HepG2 (cell line): Measurements from ENCODE around the gene HAND1. TPM values are rescaled to one million over a fixed set of nuclear protein-coding genes. Genes with fewer than 3 reads are reported as not detected.

Experiments used
- ATAC-seq: fragments of 200-7000 bp; cut with Tn5 transposase; 3 replicates; pipeline ENCODE4 v1.9.1; 2020; ENCODE audit warnings: mild to moderate bottlenecking, moderate library complexity
- BruUV-seq: library from RNA; stranded (reverse); fragments of 400-500 nt; replicated peaks from 2 replicates; lab custom pipeline; 2021; lab: Mats Ljungman, UMichigan
- CTCF ChIA-PET: fragments of 300-600 bp; formaldehyde crosslinking; extraction: SDS; loops from one replicate; lab custom pipeline; 2021; ENCODE audit warnings: low total read pairs, inconsistent platforms, low intra/inter-chr PET ratio; lab: Yijun Ruan, JAX
- POLR2A ChIA-PET: fragments of 350-600 bp; sonication (Branson Sonifier 250); formaldehyde crosslinking; loops from one replicate; lab custom pipeline; 2020; ENCODE audit warnings: antibody characterized with exemption, inconsistent platforms; lab: Yijun Ruan, JAX
- DNase-seq: peaks from one replicate; pipeline ENCODE4 v3.0.0-alpha.2; 2015; ENCODE audit warnings: low spot score
- FAIRE-seq: peaks from 3 replicates; lab custom pipeline; 2011; peaks lifted over from hg19 to GRCh38; lab: Jason Lieb, UNC
- H2AFZ ChIP-seq: one replicate; pipeline ENCODE4 v1.6.1; 2011; ENCODE audit warnings: low read length, inconsistent platforms
- H3K27ac ChIP-seq: fragments of 300-600 bp; 3 replicates; pipeline ENCODE4 v1.8.0; 2011; ENCODE audit warnings: mixed run types, mild to moderate bottlenecking, mixed read lengths, low read length, inconsistent platforms; ENCODE audit not compliant: insufficient read depth; ENCODE audit errors: extremely low read length
- H3K27me3 ChIP-seq, 2 experiments: fragments of 200-600 bp in 1 of 2; 2 replicates in 1 of 2; 3 replicates in 1 of 2; pipeline versions ENCODE4 v1.6.0 to v1.8.0; 2011; ENCODE audit warnings: low read length in 2 of 2, mild to moderate bottlenecking in 2 of 2, moderate library complexity in 2 of 2, inconsistent platforms in 1 of 2; ENCODE audit not compliant: insufficient read depth in 2 of 2, control insufficient read depth in 1 of 2
- H3K36me3 ChIP-seq, 2 experiments: fragments of 200-600 bp in 1 of 2; replicated peaks in 1 of 2; 2 replicates in 1 of 2; 3 replicates in 1 of 2; pipeline versions ENCODE4 v1.5.1 to v1.8.0; 2011; ENCODE audit warnings: low read length in 2 of 2, inconsistent platforms in 1 of 2; ENCODE audit not compliant: insufficient read depth in 2 of 2, control insufficient read depth in 1 of 2
- H3K4me1 ChIP-seq: 2 replicates; pipeline ENCODE4 v1.5.1; 2012; ENCODE audit warnings: low read length, inconsistent platforms; ENCODE audit not compliant: insufficient read depth
- H3K4me2 ChIP-seq: 2 replicates; pipeline ENCODE4 v1.6.0; 2011; ENCODE audit warnings: low read depth, low read length, inconsistent platforms
- H3K4me3 ChIP-seq, 3 experiments: fragments of 200-600 bp in 1 of 3; sonication (generic), shearing (Covaris generic) in 1 of 3; replicated peaks in 1 of 3; 2 replicates each; pipeline ENCODE4 v1.5.1; 2011 to 2016; ENCODE audit warnings: low read length in 3 of 3, inconsistent platforms in 2 of 3, low read depth in 2 of 3, mild to moderate bottlenecking in 2 of 3, control low read depth in 1 of 3, mixed read lengths in 1 of 3; ENCODE audit not compliant: insufficient read depth in 1 of 3
- H3K79me2 ChIP-seq: one replicate; pipeline ENCODE4 v1.6.1; 2011; ENCODE audit warnings: low read length, inconsistent platforms; ENCODE audit not compliant: insufficient read depth
- H3K9ac ChIP-seq: 2 replicates; pipeline ENCODE4 v1.6.0; 2011; ENCODE audit warnings: mild to moderate bottlenecking, low read depth, low read length, inconsistent platforms; ENCODE audit not compliant: insufficient read depth
- H3K9me3 ChIP-seq: 2 replicates; pipeline ENCODE4 v1.5.1; 2012; ENCODE audit warnings: mild to moderate bottlenecking, low read length
- H4K20me1 ChIP-seq: 2 replicates; pipeline ENCODE4 v1.6.0; 2011; ENCODE audit warnings: inconsistent platforms, mild to moderate bottlenecking, low read length, moderate library complexity; ENCODE audit not compliant: insufficient read depth
- GATAD2A ChIP-seq: IDR thresholded peaks from 2 replicates; pipeline ENCODE4 v1.6.1; 2016
- HNF4A ChIP-seq: sonication (generic); formaldehyde crosslinking; IDR thresholded peaks from 2 replicates; pipeline ENCODE4 v1.4.0; 2020; ENCODE audit warnings: missing genetic modification reagents
- IRX3 ChIP-seq: sonication (generic); formaldehyde crosslinking; IDR thresholded peaks from 2 replicates; pipeline ENCODE4 v1.8.1; 2023; ENCODE audit warnings: mild to moderate bottlenecking, low read depth, missing genetic modification reagents, borderline replicate concordance
- RELA ChIP-seq: sonication (generic); formaldehyde crosslinking; IDR thresholded peaks from 2 replicates; pipeline ENCODE4 v1.4.0; 2020; ENCODE audit warnings: missing genetic modification reagents
- RXRB ChIP-seq: IDR thresholded peaks from 2 replicates; pipeline ENCODE4 v1.6.1; 2016; ENCODE audit warnings: borderline replicate concordance, missing genetic modification reagents, missing compliant biosample characterization
- SP1 ChIP-seq, 2 experiments: fragments of 450-650 bp in 1 of 2; sonication (generic) in 1 of 2; formaldehyde crosslinking in 1 of 2; IDR thresholded peaks; 2 replicates each; pipeline versions ENCODE4 v1.4.0 to v1.6.1; 2016 to 2020; ENCODE audit warnings: missing genetic modification reagents in 1 of 2
- ZBTB38 ChIP-seq: sonication (generic); formaldehyde crosslinking; IDR thresholded peaks from 2 replicates; pipeline ENCODE4 v1.5.1; 2020; ENCODE audit warnings: mild to moderate bottlenecking, missing genetic modification reagents
- ZNF20 ChIP-seq: sonication (generic); formaldehyde crosslinking; IDR thresholded peaks from 2 replicates; pipeline ENCODE4 v1.4.0; 2020; ENCODE audit warnings: mild to moderate bottlenecking, moderate library complexity, missing genetic modification reagents
- ZNF263 ChIP-seq: sonication (generic); formaldehyde crosslinking; IDR thresholded peaks from 2 replicates; pipeline ENCODE4 v1.4.0; 2020; ENCODE audit warnings: missing genetic modification reagents
- ZNF543 ChIP-seq: sonication (generic); formaldehyde crosslinking; IDR thresholded peaks from 2 replicates; pipeline ENCODE4 v1.4.0; 2020; ENCODE audit warnings: mild to moderate bottlenecking, missing genetic modification reagents
- WGBS: methylation state at CpG from one replicate; pipeline ENCODE4 v1.1.6; 2017; ENCODE audit warnings: low lambda C conversion rate; 5-methylcytosine and 5-hydroxymethylcytosine counted together
- in situ Hi-C: cut with HindIII; loops from 2 replicates; pipeline ENCODE4 v1.10.0; 2017; ENCODE audit warnings: low pct_unique_long_range_greater_than_20kb; ENCODE audit not compliant: extremely low pct_ligation_motif_present
- intact Hi-C: fragments of 100-400 bp; cut with micrococcal nuclease; formaldehyde crosslinking; loops from one replicate; pipeline ENCODE4 v1.10.0; 2022; ENCODE audit not compliant: unreplicated experiment
- polyA plus RNA-seq, 8 experiments: library from polyadenylated mRNA; depleted of rRNA in 3 of 8; stranded (reverse) in 7 of 8; unstranded in 1 of 8; fragments of >200 nt; fragmentation: Illumina TruSeq in 4 of 8; extraction: Trizol in 4 of 8; gene quantifications; 2 replicates each; pipeline versions ENCODE4 v1.2.1 to v1.2.3, GENCODE V29; 2011 to 2016; ENCODE audit warnings: low read depth in 4 of 8, missing spikeins in 1 of 8, mixed read lengths in 1 of 8; ENCODE audit not compliant: insufficient read depth in 1 of 8
- total RNA-seq, 5 experiments: library from RNA; depleted of rRNA; stranded (reverse); fragments of >200 nt; fragmentation: Illumina TruSeq; extraction: Trizol; gene quantifications; 2 replicates each; pipeline ENCODE4 v1.2.3, GENCODE V29; 2016; ENCODE audit warnings: low read depth in 1 of 5
- TF ChIP-seq, protein P1 (sequence below): sonication (generic); formaldehyde crosslinking; IDR thresholded peaks from 2 replicates; pipeline ENCODE4 v1.4.0; 2020; ENCODE audit warnings: mild to moderate bottlenecking, low read depth, missing genetic modification reagents
- TF ChIP-seq, protein P2 (sequence below): sonication (generic); formaldehyde crosslinking; IDR thresholded peaks from 2 replicates; pipeline ENCODE4 v1.5.1; 2020; ENCODE audit warnings: missing genetic modification reagents, mild to moderate bottlenecking, borderline replicate concordance
- TF ChIP-seq, protein P3 (sequence below): sonication (generic); formaldehyde crosslinking; IDR thresholded peaks from 2 replicates; pipeline ENCODE4 v1.5.0; 2020; ENCODE audit warnings: mild to moderate bottlenecking, missing genetic modification reagents, moderate library complexity
- TF ChIP-seq, protein P4 (sequence below): sonication (generic); formaldehyde crosslinking; IDR thresholded peaks from 2 replicates; pipeline ENCODE4 v1.5.0; 2020; ENCODE audit warnings: missing genetic modification reagents, mild to moderate bottlenecking, borderline replicate concordance
- TF ChIP-seq, protein P5 (sequence below): sonication (generic); formaldehyde crosslinking; IDR thresholded peaks from 2 replicates; pipeline ENCODE4 v1.4.0; 2020; ENCODE audit warnings: missing genetic modification reagents, low read depth, mild to moderate bottlenecking, borderline replicate concordance

Gene HAND1
- total and polyA plus RNA-seq, 2 of the 13 experiments (the other 11 are each of a cell fraction or from before 2014, with no cell fraction given) = not detected

DNA sequence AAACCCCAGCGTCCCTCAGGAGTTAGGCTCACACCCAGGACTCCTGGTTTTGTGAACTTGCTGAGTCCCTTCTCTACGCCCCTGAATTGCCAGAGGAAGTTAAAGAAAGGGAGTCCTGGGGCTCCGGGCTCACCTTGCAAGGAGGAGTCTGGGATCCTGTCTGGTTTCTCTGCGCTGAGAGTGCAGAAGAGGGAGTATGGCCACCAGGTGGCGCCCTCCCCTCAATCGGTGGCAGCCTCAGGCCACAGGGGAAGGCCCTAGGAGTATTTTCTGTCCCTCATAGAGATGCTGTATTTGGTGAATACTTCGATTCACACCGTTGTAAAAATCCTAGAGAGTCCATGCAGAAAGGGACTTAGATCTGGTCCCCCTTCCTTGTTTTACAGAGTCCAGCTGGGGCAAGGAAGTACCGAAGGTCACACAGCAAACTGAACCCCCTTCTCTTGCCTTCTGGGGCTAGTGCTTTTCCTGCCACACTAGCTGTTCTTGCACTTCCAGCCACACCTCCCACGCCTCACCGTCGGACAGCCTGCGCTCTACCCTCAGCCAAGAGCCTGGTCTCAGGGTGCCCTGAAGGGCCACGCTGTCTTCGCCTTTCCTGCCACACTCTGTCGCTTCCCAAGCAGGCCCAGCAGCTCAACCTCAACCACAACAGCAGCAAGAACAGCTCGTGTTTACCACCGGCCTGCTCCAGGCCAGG is 10.2 kb downstream of the HAND1 start:
- 0 out of 2 replicates have a peak overlapping the region, but pooled peaks have one; percentile 20 for H3K9ac ChIP-seq
- H3K27me3 ChIP-seq = peaks cover 2 to 29% of the 10 kb centered on the region in 2 experiments; a peak in 3 of 5 replicates
- ChIA-PET CTCF (interaction anchor here (0.8 to 2.6 kb wide), 3 partner anchors 46 to 173 kb away, joined by 3 to 32 read pairs (median 3); no protein-coding TSS in a partner anchor), POLR2A (no interaction called here)
- peaks cover 54% of the 10 kb centered on the region for H3K4me1 ChIP-seq
- H3K79me2 ChIP-seq = no peaks in the 10 kb centered on the region
- no peaks in the 10 kb centered on the region for H3K36me3 ChIP-seq
- no peaks in the 10 kb centered on the region for H3K9me3 ChIP-seq
- ATAC-seq (peak; percentile 96), FAIRE-seq (peak; percentile 63), DNase-seq (peak; percentile 31)
- intact Hi-C loops = loop anchor here (1.0 to 5.0 kb wide), 3 partner anchors 45 to 396 kb away; no protein-coding TSS in a partner anchor
- peak overlapping the region; percentile 58 for H3K4me2 ChIP-seq
- BruUV-seq = no TSS peak
- WGBS = 19% methylated on average over 16 of the region's 18 CpGs
- peak overlapping the region in 1 of 3 experiments; percentile 23; a peak in 1 of 6 replicates for H3K4me3 ChIP-seq
- no peak overlapping the region for H3K27ac ChIP-seq
- no peak overlapping the region for H2AFZ ChIP-seq
- in situ Hi-C loops = loop anchor here (5.0 kb wide), 1 partner anchor 139 kb away; no protein-coding TSS in a partner anchor
- no peaks in the 10 kb centered on the region for H4K20me1 ChIP-seq
- TF ChIP-seq, protein P1, sequence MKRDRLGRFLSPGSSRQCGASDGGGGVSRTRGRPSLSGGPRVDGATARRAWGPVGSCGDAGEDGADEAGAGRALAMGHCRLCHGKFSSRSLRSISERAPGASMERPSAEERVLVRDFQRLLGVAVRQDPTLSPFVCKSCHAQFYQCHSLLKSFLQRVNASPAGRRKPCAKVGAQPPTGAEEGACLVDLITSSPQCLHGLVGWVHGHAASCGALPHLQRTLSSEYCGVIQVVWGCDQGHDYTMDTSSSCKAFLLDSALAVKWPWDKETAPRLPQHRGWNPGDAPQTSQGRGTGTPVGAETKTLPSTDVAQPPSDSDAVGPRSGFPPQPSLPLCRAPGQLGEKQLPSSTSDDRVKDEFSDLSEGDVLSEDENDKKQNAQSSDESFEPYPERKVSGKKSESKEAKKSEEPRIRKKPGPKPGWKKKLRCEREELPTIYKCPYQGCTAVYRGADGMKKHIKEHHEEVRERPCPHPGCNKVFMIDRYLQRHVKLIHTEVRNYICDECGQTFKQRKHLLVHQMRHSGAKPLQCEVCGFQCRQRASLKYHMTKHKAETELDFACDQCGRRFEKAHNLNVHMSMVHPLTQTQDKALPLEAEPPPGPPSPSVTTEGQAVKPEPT (CRISPR knock-in tag) = 0 out of 2 replicates have a peak, but pooled peaks have one; percentile 28
- TF ChIP-seq, protein P2, sequence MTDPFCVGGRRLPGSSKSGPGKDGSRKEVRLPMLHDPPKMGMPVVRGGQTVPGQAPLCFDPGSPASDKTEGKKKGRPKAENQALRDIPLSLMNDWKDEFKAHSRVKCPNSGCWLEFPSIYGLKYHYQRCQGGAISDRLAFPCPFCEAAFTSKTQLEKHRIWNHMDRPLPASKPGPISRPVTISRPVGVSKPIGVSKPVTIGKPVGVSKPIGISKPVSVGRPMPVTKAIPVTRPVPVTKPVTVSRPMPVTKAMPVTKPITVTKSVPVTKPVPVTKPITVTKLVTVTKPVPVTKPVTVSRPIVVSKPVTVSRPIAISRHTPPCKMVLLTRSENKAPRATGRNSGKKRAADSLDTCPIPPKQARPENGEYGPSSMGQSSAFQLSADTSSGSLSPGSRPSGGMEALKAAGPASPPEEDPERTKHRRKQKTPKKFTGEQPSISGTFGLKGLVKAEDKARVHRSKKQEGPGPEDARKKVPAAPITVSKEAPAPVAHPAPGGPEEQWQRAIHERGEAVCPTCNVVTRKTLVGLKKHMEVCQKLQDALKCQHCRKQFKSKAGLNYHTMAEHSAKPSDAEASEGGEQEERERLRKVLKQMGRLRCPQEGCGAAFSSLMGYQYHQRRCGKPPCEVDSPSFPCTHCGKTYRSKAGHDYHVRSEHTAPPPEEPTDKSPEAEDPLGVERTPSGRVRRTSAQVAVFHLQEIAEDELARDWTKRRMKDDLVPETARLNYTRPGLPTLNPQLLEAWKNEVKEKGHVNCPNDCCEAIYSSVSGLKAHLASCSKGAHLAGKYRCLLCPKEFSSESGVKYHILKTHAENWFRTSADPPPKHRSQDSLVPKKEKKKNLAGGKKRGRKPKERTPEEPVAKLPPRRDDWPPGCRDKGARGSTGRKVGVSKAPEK (CRISPR knock-in tag) = 0 out of 2 replicates have a peak, but pooled peaks have one; percentile 31
- TF ChIP-seq, protein P3, sequence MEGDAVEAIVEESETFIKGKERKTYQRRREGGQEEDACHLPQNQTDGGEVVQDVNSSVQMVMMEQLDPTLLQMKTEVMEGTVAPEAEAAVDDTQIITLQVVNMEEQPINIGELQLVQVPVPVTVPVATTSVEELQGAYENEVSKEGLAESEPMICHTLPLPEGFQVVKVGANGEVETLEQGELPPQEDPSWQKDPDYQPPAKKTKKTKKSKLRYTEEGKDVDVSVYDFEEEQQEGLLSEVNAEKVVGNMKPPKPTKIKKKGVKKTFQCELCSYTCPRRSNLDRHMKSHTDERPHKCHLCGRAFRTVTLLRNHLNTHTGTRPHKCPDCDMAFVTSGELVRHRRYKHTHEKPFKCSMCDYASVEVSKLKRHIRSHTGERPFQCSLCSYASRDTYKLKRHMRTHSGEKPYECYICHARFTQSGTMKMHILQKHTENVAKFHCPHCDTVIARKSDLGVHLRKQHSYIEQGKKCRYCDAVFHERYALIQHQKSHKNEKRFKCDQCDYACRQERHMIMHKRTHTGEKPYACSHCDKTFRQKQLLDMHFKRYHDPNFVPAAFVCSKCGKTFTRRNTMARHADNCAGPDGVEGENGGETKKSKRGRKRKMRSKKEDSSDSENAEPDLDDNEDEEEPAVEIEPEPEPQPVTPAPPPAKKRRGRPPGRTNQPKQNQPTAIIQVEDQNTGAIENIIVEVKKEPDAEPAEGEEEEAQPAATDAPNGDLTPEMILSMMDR = peak; percentile 88
- TF ChIP-seq SP1 (IDR thresholded peaks at IDR 0.05) = no peak
- no peak for TF ChIP-seq SP1 (CRISPR knock-in tag; IDR thresholded peaks at IDR 0.05)
- no peak for TF ChIP-seq ZBTB38 (CRISPR knock-in tag)
- TF ChIP-seq RXRB = 0 out of 2 replicates have a peak, but pooled peaks have one; percentile 21
- TF ChIP-seq ZNF20 (CRISPR knock-in tag) = no peak
- TF ChIP-seq HNF4A (CRISPR knock-in tag) = no peak
- no peak for TF ChIP-seq ZNF543
- no peak for TF ChIP-seq RELA
- TF ChIP-seq IRX3 = no peak
- TF ChIP-seq, protein P4, sequence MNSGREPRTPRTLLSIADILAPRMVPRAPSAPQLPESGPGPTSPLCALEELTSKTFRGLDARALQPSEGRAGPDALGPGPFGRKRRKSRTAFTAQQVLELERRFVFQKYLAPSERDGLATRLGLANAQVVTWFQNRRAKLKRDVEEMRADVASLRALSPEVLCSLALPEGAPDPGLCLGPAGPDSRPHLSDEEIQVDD (CRISPR knock-in tag) = no peak
- TF ChIP-seq ZNF263 (CRISPR knock-in tag) = peak; percentile 68
- TF ChIP-seq, protein P5, sequence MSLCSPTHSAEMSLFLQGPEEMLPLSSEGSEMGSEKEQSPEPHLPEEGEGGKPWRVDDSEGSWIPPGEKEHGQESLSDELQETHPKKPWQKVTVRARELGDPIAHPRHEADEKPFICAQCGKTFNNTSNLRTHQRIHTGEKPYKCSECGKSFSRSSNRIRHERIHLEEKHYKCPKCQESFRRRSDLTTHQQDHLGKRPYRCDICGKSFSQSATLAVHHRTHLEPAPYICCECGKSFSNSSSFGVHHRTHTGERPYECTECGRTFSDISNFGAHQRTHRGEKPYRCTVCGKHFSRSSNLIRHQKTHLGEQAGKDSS = 0 out of 2 replicates have a peak, but pooled peaks have one; percentile 27
- TF ChIP-seq GATAD2A = 0 out of 2 replicates have a peak, but pooled peaks have one; percentile 34
